Stimulated activated CD4-positive, alpha-beta T cell treated with anti-CD3 and anti-CD28 coated beads, Interleukin-1b, Interleukin-23, amount 100 ng/mL, for 4 hours (primary cell): ENCODE measurements around the gene S100A6.
"Not testable (repeated sequence)": the region's sequence is repeated elsewhere in the genome, so short reads cannot be mapped to it uniquely, and the experiment has no call there.

ENCODE experiments used
- DNase-seq, 2 donors: peaks; one replicate each; pipeline ENCODE4 v3.0.0-alpha.2; 2020; ENCODE audit warnings: low read depth in 2 of 2

The S100A6 gene

GRCh38 chr1:153531638-153532037, 4.2 kb downstream of the S100A6 start:
- DNase-seq, result no peak

- no peak for DNase-seq
These were observed 8.1 kb downstream of the S100A6 start for GRCh38 chr1:153527683-153528040.

- no peak for DNase-seq
These were observed 8.6 kb downstream of the S100A6 start for GRCh38 chr1:153527023-153527682.

- no peak for DNase-seq
These were observed 9.7 kb downstream of the S100A6 start for GRCh38 chr1:153526132-153526543.

GRCh38 chr1:153525088-153525728, 10.6 kb downstream of the S100A6 start:
- no peak for DNase-seq

- not testable (repeated sequence) for DNase-seq
These were observed 13.3 kb downstream of the S100A6 start for GRCh38 chr1:153522353-153523048.

- not testable (repeated sequence) for DNase-seq
These were observed 14.0 kb downstream of the S100A6 start for GRCh38 chr1:153521808-153522207.

GRCh38 chr1:153520818-153521476, 14.8 kb downstream of the S100A6 start:
- DNase-seq, result no peak

GRCh38 chr1:153520137-153520691, 15.6 kb downstream of the S100A6 start:
- DNase-seq, result not testable (repeated sequence)

- no peak for DNase-seq
These were observed 16.5 kb downstream of the S100A6 start for GRCh38 chr1:153519242-153519641.

GRCh38 chr1:153515504-153516394, 20.0 kb downstream of the S100A6 start:
- no peak for DNase-seq

GRCh38 chr1:153513666-153514065, 22.1 kb downstream of the S100A6 start:
- DNase-seq, result no peak

GRCh38 chr1:153513023-153513422, 22.8 kb downstream of the S100A6 start:
- no peak for DNase-seq

- DNase-seq, result peak; percentile 70 to 79
These were observed 24.8 kb downstream of the S100A6 start for GRCh38 chr1:153510984-153511410.

- DNase-seq, result peak; percentile 56 to 61
These were observed 25.9 kb downstream of the S100A6 start for GRCh38 chr1:153509729-153510354.

- no peak for DNase-seq
These were observed 26.8 kb downstream of the S100A6 start for GRCh38 chr1:153509036-153509435.

- no peak for DNase-seq
These were observed 27.7 kb downstream of the S100A6 start for GRCh38 chr1:153507926-153508583.

GRCh38 chr1:153506831-153507413, 28.9 kb downstream of the S100A6 start:
- DNase-seq, result no peak

GRCh38 chr1:153506386-153506785, 29.4 kb downstream of the S100A6 start:
- no peak for DNase-seq

- DNase-seq, result no peak
These were observed 30.2 kb downstream of the S100A6 start for GRCh38 chr1:153505576-153505975.
